ENCODE results near the gene BLTP1.

The BLTP1 gene

GRCh38 chr4:122163767-122164166, 11.6 kb downstream of the BLTP1 start (continued):
- TF ChIP-seq ZBTB11 (tag by site-specific recombination; conservative IDR thresholded peaks at IDR 0.05; ENCODE audit: low read depth) = no peak
- TF ChIP-seq ZNF629 (tag by site-specific recombination; IDR thresholded peaks at IDR 0.05) = no peak
- no peak for TF ChIP-seq ZSCAN23 (tag by site-specific recombination; IDR thresholded peaks at IDR 0.05)
- no peak for TF ChIP-seq SP2 (tag by site-specific recombination; IDR thresholded peaks at IDR 0.05)
- no peak for TF ChIP-seq MYNN (tag by site-specific recombination; IDR thresholded peaks at IDR 0.05; ENCODE audit: borderline replicate concordance)
- TF ChIP-seq, protein P1, sequence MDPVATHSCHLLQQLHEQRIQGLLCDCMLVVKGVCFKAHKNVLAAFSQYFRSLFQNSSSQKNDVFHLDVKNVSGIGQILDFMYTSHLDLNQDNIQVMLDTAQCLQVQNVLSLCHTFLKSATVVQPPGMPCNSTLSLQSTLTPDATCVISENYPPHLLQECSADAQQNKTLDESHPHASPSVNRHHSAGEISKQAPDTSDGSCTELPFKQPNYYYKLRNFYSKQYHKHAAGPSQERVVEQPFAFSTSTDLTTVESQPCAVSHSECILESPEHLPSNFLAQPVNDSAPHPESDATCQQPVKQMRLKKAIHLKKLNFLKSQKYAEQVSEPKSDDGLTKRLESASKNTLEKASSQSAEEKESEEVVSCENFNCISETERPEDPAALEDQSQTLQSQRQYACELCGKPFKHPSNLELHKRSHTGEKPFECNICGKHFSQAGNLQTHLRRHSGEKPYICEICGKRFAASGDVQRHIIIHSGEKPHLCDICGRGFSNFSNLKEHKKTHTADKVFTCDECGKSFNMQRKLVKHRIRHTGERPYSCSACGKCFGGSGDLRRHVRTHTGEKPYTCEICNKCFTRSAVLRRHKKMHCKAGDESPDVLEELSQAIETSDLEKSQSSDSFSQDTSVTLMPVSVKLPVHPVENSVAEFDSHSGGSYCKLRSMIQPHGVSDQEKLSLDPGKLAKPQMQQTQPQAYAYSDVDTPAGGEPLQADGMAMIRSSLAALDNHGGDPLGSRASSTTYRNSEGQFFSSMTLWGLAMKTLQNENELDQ (tag by site-specific recombination; IDR thresholded peaks at IDR 0.05; ENCODE audit: low read depth) = no peak
- TF ChIP-seq, protein P2, sequence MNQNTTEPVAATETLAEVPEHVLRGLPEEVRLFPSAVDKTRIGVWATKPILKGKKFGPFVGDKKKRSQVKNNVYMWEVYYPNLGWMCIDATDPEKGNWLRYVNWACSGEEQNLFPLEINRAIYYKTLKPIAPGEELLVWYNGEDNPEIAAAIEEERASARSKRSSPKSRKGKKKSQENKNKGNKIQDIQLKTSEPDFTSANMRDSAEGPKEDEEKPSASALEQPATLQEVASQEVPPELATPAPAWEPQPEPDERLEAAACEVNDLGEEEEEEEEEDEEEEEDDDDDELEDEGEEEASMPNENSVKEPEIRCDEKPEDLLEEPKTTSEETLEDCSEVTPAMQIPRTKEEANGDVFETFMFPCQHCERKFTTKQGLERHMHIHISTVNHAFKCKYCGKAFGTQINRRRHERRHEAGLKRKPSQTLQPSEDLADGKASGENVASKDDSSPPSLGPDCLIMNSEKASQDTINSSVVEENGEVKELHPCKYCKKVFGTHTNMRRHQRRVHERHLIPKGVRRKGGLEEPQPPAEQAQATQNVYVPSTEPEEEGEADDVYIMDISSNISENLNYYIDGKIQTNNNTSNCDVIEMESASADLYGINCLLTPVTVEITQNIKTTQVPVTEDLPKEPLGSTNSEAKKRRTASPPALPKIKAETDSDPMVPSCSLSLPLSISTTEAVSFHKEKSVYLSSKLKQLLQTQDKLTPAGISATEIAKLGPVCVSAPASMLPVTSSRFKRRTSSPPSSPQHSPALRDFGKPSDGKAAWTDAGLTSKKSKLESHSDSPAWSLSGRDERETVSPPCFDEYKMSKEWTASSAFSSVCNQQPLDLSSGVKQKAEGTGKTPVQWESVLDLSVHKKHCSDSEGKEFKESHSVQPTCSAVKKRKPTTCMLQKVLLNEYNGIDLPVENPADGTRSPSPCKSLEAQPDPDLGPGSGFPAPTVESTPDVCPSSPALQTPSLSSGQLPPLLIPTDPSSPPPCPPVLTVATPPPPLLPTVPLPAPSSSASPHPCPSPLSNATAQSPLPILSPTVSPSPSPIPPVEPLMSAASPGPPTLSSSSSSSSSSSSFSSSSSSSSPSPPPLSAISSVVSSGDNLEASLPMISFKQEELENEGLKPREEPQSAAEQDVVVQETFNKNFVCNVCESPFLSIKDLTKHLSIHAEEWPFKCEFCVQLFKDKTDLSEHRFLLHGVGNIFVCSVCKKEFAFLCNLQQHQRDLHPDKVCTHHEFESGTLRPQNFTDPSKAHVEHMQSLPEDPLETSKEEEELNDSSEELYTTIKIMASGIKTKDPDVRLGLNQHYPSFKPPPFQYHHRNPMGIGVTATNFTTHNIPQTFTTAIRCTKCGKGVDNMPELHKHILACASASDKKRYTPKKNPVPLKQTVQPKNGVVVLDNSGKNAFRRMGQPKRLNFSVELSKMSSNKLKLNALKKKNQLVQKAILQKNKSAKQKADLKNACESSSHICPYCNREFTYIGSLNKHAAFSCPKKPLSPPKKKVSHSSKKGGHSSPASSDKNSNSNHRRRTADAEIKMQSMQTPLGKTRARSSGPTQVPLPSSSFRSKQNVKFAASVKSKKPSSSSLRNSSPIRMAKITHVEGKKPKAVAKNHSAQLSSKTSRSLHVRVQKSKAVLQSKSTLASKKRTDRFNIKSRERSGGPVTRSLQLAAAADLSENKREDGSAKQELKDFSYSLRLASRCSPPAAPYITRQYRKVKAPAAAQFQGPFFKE (tag by site-specific recombination; IDR thresholded peaks at IDR 0.05; ENCODE audit: borderline replicate concordance) = no peak
- no peak for TF ChIP-seq ZFP41 (tag by site-specific recombination; IDR thresholded peaks at IDR 0.05; ENCODE audit: borderline replicate concordance)
- TF ChIP-seq OSR2 (tag by site-specific recombination; IDR thresholded peaks at IDR 0.05) = no peak
- TF ChIP-seq ZNF776 (tag by site-specific recombination; IDR thresholded peaks at IDR 0.05; ENCODE audit: borderline replicate concordance) = no peak
- no peak for TF ChIP-seq ZNF623 (tag by site-specific recombination; IDR thresholded peaks at IDR 0.05)

DNA sequence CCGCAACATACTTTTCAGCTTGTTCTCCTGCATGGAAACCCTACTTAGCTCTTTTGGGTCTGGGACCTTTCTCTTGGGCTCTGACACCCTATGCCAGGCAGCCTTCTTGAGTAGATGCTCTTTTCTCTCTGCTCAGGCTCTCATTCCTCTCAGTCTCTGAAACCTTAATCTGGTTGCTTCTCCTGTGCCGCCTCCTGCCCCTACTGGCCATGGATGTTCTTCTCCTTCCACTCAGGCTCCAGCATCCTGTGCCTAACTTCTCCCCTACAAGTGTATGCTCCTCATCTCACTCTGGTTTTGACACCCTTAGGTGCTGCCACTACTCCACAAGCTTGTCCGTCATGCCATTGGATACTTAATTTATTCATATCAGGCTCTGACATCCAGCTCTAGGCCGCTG, 15.2 kb downstream of the BLTP1 start:
- H3K4me3 ChIP-seq (ENCODE audit: low read depth, low read length) = no peak overlapping the region
- TF ChIP-seq ZNF501 (tag by site-specific recombination; IDR thresholded peaks at IDR 0.05) (no peak), ZNF785 (tag by site-specific recombination; IDR thresholded peaks at IDR 0.05) (no peak), ZNF626 (tag by site-specific recombination; IDR thresholded peaks at IDR 0.05) (no peak), AEBP2 (tag by site-specific recombination; IDR thresholded peaks at IDR 0.05; ENCODE audit: borderline replicate concordance) (no peak), ZNF530 (tag by site-specific recombination; IDR thresholded peaks at IDR 0.05; ENCODE audit: low read depth) (no peak), PATZ1 (tag by site-specific recombination; IDR thresholded peaks at IDR 0.05) (no peak), WT1 (tag by site-specific recombination; IDR thresholded peaks at IDR 0.05) (no peak)
- H3K4me1 ChIP-seq (ENCODE audit: control insufficient read depth, insufficient read depth, low read length) = no peaks in the 10 kb centered on the region
- no peaks in the 10 kb centered on the region for H3K36me3 ChIP-seq (ENCODE audit: control insufficient read depth in 2 of 2, insufficient read depth in 1 of 2, low read length in 2 of 2)
- no peaks in the 10 kb centered on the region for H3K9me3 ChIP-seq (ENCODE audit: control insufficient read depth, insufficient read depth, low read depth, low read length)
- CTCF ChIA-PET = no interaction called here
- H3K27ac ChIP-seq (ENCODE audit: extremely low read depth, low read depth, low read length) = no peak overlapping the region
- POLR2A ChIA-PET = no interaction called here
